ENCODE results near the gene ACY1.
"Not testable (repeated sequence)": the region's sequence is repeated elsewhere in the genome, so short reads cannot be mapped to it uniquely, and the experiment has no call there.

ACY1 gene

GRCh38 chr3:52024765-52025452 lies 41.6 kb downstream of the ACY1 start:
- no peak overlapping the region for H3K27ac ChIP-seq (ENCODE audit: low read depth, low read length)
- H3K9me3 ChIP-seq (ENCODE audit: control insufficient read depth, insufficient read depth, low read depth, low read length): no peaks in the 10 kb centered on the region
- H3K4me1 ChIP-seq (ENCODE audit: control insufficient read depth, insufficient read depth, low read length): peaks cover 9% of the 10 kb centered on the region
- H3K27me3 ChIP-seq (ENCODE audit: control insufficient read depth, insufficient read depth, low read length): no peaks in the 10 kb centered on the region
- H3K9ac ChIP-seq (ENCODE audit: low read length): no peak overlapping the region
- no peak overlapping the region for H3K4me3 ChIP-seq (ENCODE audit: low read depth, low read length)
- H3K36me3 ChIP-seq (ENCODE audit: control insufficient read depth, insufficient read depth, low read length): no peaks in the 10 kb centered on the region

DNA sequence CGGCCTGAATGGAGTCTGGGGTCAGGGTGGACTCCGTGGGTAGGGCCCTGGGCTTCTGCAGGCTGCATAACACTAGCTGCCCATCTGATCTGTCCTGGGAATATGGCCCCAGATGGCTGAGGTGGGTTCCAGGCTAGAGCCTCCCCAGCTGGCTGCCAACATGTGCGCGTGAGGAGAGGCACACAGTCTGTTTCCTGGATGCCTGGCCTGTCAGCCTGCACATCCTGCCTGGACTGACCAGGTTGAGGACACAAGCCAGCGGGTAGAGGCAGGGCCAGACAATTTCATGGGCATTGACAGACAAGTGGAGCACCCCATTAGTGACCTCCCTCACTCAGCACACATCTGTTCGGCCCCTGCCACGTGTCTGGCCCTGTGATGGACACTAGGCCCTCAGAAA lies 42.1 kb downstream of the ACY1 start:
- no peaks in the 10 kb centered on the region for H3K36me3 ChIP-seq (ENCODE audit: control insufficient read depth, insufficient read depth, low read length)
- no peak overlapping the region for H3K27ac ChIP-seq (ENCODE audit: low read depth, low read length)
- H3K4me1 ChIP-seq (ENCODE audit: control insufficient read depth, insufficient read depth, low read length): peaks cover 9% of the 10 kb centered on the region
- H3K27me3 ChIP-seq (ENCODE audit: control insufficient read depth, insufficient read depth, low read length): no peaks in the 10 kb centered on the region
- no peak overlapping the region for H3K4me3 ChIP-seq (ENCODE audit: low read depth, low read length)
- H3K9me3 ChIP-seq (ENCODE audit: control insufficient read depth, insufficient read depth, low read depth, low read length): no peaks in the 10 kb centered on the region
- no peak overlapping the region for H3K9ac ChIP-seq (ENCODE audit: low read length)

GRCh38 chr3:52026041-52026440 lies 42.7 kb downstream of the ACY1 start:
- H3K4me1 ChIP-seq (ENCODE audit: control insufficient read depth, insufficient read depth, low read length): peaks cover 9% of the 10 kb centered on the region
- no peak overlapping the region for H3K27ac ChIP-seq (ENCODE audit: low read depth, low read length)

DNA sequence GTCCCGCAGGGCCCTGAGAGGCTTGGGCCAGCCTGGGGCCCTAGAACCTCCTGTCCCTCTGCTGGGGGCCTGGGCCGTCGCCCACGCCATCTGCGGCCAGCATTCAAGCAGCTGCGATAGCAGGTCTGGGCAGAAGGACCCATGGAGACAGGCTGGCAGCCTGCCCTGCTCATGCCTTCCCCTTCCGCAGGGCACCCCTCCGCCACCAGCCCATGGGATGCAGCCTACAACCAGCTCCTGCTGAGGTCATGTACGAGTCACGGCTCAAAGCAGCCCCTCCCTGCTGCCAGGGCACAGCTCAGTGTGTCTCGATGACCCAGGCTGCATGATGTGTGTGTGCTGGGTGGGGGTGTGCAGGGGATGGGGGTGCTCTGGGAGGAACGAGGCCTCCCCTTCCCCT lies 45.2 kb downstream of the ACY1 start:
- H3K9ac ChIP-seq (ENCODE audit: low read length): no peak overlapping the region
- no peaks in the 10 kb centered on the region for H3K36me3 ChIP-seq (ENCODE audit: control insufficient read depth, insufficient read depth, low read length)
- H3K4me3 ChIP-seq (ENCODE audit: low read depth, low read length): no peak overlapping the region
- H3K4me1 ChIP-seq (ENCODE audit: control insufficient read depth, insufficient read depth, low read length): no peaks in the 10 kb centered on the region; the same call in 1 of the 2 replicates
- H3K9me3 ChIP-seq (ENCODE audit: control insufficient read depth, insufficient read depth, low read depth, low read length): no peaks in the 10 kb centered on the region
- H3K27ac ChIP-seq (ENCODE audit: low read depth, low read length): no peak overlapping the region
- H3K27me3 ChIP-seq (ENCODE audit: control insufficient read depth, insufficient read depth, low read length): no peaks in the 10 kb centered on the region

More at GRCh38 chr3:52026041-52026440, 42.7 kb downstream of the ACY1 start:
- no peak overlapping the region for H3K9ac ChIP-seq (ENCODE audit: low read length)
- H3K27me3 ChIP-seq (ENCODE audit: control insufficient read depth, insufficient read depth, low read length): no peaks in the 10 kb centered on the region
- no peaks in the 10 kb centered on the region for H3K36me3 ChIP-seq (ENCODE audit: control insufficient read depth, insufficient read depth, low read length)
- no peaks in the 10 kb centered on the region for H3K9me3 ChIP-seq (ENCODE audit: control insufficient read depth, insufficient read depth, low read depth, low read length)
- no peak overlapping the region for H3K4me3 ChIP-seq (ENCODE audit: low read depth, low read length)

GRCh38 chr3:52029053-52029452 lies 45.7 kb downstream of the ACY1 start:
- no peaks in the 10 kb centered on the region for H3K27me3 ChIP-seq (ENCODE audit: control insufficient read depth, insufficient read depth, low read length)
- no peak overlapping the region for H3K27ac ChIP-seq (ENCODE audit: low read depth, low read length)
- no peak overlapping the region for H3K9ac ChIP-seq (ENCODE audit: low read length)
- no peak overlapping the region for H3K4me3 ChIP-seq (ENCODE audit: low read depth, low read length)
- no peaks in the 10 kb centered on the region; the same call in 1 of the 2 replicates for H3K4me1 ChIP-seq (ENCODE audit: control insufficient read depth, insufficient read depth, low read length)
- H3K9me3 ChIP-seq (ENCODE audit: control insufficient read depth, insufficient read depth, low read depth, low read length): no peaks in the 10 kb centered on the region
- no peaks in the 10 kb centered on the region for H3K36me3 ChIP-seq (ENCODE audit: control insufficient read depth, insufficient read depth, low read length)

DNA sequence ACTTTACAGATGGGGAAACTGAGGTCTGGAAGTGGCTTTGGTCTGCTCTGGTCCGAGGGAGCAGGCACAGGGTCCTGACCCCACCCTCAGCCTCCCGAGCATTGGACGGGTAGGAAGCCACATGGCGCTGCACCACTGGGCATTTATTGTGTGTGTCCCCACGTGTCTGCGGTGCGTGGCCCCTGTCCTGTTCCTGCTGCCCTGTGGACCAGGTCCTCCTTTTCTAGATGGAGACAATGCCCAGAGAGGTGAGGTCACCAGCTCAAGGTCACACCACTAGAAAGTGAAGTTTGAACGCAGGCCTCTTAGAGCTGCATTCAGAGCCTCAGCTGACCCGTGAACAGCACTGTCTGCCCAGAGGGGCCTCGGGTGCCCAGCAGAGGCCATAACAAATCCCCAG lies 46.2 kb downstream of the ACY1 start:
- no peak overlapping the region for H3K9ac ChIP-seq (ENCODE audit: low read length)
- no peak overlapping the region for H3K4me3 ChIP-seq (ENCODE audit: low read depth, low read length)
- no peaks in the 10 kb centered on the region for H3K9me3 ChIP-seq (ENCODE audit: control insufficient read depth, insufficient read depth, low read depth, low read length)
- H3K27me3 ChIP-seq (ENCODE audit: control insufficient read depth, insufficient read depth, low read length): no peaks in the 10 kb centered on the region
- no peaks in the 10 kb centered on the region; the same call in 1 of the 2 replicates for H3K4me1 ChIP-seq (ENCODE audit: control insufficient read depth, insufficient read depth, low read length)
- H3K36me3 ChIP-seq (ENCODE audit: control insufficient read depth, insufficient read depth, low read length): no peaks in the 10 kb centered on the region
- no peak overlapping the region for H3K27ac ChIP-seq (ENCODE audit: low read depth, low read length)

GRCh38 chr3:52030714-52031310 lies 47.5 kb downstream of the ACY1 start:
- Histone ChIP-seq H3K9me3 (ENCODE audit: control insufficient read depth, insufficient read depth, low read depth, low read length) (no peaks in the 10 kb centered on the region), H3K4me1 (ENCODE audit: control insufficient read depth, insufficient read depth, low read length) (no peaks in the 10 kb centered on the region; the same call in 1 of the 2 replicates), H3K36me3 (ENCODE audit: control insufficient read depth, insufficient read depth, low read length) (no peaks in the 10 kb centered on the region), H3K9ac (ENCODE audit: low read length) (no peak overlapping the region), H3K27me3 (ENCODE audit: control insufficient read depth, insufficient read depth, low read length) (no peaks in the 10 kb centered on the region), H3K27ac (ENCODE audit: low read depth, low read length) (no peak overlapping the region), H3K4me3 (ENCODE audit: low read depth, low read length) (no peak overlapping the region)

DNA sequence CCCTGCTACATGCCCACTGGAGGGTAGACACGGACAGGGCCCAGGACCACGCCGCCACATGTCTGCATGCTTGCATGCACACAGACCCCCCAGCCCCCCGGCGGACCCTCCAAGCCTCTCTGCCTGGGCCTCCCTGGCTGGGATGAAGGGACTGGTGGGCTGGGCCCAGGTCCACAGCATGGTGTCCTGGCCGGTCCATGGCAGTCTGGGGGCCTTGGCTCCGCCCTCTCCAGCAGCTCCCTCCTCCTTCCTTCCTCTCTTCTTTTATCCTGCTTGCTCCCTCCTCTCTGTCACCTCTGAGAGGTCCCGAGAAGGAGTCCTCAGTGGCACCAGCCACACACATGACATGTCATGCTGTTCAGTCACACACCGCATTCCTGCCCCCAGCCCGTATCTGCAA lies 48.6 kb downstream of the ACY1 start:
- Histone ChIP-seq H3K27me3 (ENCODE audit: control insufficient read depth, insufficient read depth, low read length) (no peaks in the 10 kb centered on the region), H3K36me3 (ENCODE audit: control insufficient read depth, insufficient read depth, low read length) (no peaks in the 10 kb centered on the region)

DNA sequence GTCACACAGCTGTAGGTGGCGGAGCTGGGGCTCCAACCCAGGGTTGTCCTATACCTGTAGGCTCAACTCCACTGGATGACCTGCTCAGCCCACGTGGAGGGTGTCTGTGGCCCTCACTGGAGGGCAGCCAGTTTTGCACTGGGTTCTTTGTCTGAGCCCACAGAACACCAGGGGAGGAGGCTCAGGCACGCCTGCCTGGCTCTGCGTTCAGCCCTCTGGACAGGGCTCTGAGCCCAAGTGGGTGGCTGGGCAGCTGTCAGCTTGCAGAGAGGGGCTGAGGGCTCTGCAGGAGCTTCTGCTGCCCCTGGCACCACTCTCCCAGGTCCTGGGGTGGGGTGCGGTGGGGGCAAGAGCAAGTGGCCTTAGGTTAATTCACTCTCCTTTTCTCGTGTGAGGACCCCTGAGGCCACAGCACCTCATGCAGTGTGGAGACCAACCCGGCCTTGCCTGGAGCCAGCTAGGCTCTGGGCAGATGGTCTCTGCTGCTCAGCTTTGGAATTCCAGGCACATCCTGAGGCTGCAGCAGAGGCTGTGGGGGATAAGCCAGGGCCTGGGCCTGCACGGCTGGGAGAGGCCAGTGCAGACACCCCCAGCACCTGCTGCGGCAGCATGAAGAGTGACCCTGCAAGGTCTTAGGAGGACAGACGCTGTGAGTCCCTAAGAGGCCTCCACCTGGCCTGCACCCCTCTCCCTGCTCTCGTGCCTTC lies 49.5 kb downstream of the ACY1 start:
- no peak overlapping the region for H3K4me3 ChIP-seq (ENCODE audit: low read depth, low read length)
- no peak overlapping the region for H3K9ac ChIP-seq (ENCODE audit: low read length)
- no peaks in the 10 kb centered on the region; the same call in 1 of the 2 replicates for H3K4me1 ChIP-seq (ENCODE audit: control insufficient read depth, insufficient read depth, low read length)
- no peaks in the 10 kb centered on the region for H3K36me3 ChIP-seq (ENCODE audit: control insufficient read depth, insufficient read depth, low read length)
- H3K27me3 ChIP-seq (ENCODE audit: control insufficient read depth, insufficient read depth, low read length): no peaks in the 10 kb centered on the region
- no peak overlapping the region for H3K27ac ChIP-seq (ENCODE audit: low read depth, low read length)
- H3K9me3 ChIP-seq (ENCODE audit: control insufficient read depth, insufficient read depth, low read depth, low read length): no peaks in the 10 kb centered on the region

More for the DNA sequence above, 48.6 kb downstream of the ACY1 start:
- H3K27ac ChIP-seq (ENCODE audit: low read depth, low read length): no peak overlapping the region
- H3K4me3 ChIP-seq (ENCODE audit: low read depth, low read length): no peak overlapping the region
- no peaks in the 10 kb centered on the region; the same call in 1 of the 2 replicates for H3K4me1 ChIP-seq (ENCODE audit: control insufficient read depth, insufficient read depth, low read length)
- H3K9ac ChIP-seq (ENCODE audit: low read length): no peak overlapping the region
- H3K9me3 ChIP-seq (ENCODE audit: control insufficient read depth, insufficient read depth, low read depth, low read length): no peaks in the 10 kb centered on the region

GRCh38 chr3:52033748-52034147 lies 50.4 kb downstream of the ACY1 start:
- not testable (repeated sequence) for H3K9ac ChIP-seq (ENCODE audit: low read length); H3K27me3 ChIP-seq (ENCODE audit: control insufficient read depth, insufficient read depth, low read length); H3K27ac ChIP-seq (ENCODE audit: low read depth, low read length); H3K36me3 ChIP-seq (ENCODE audit: control insufficient read depth, insufficient read depth, low read length); H3K4me3 ChIP-seq (ENCODE audit: low read depth, low read length); H3K4me1 ChIP-seq (ENCODE audit: control insufficient read depth, insufficient read depth, low read length); H3K9me3 ChIP-seq (ENCODE audit: control insufficient read depth, insufficient read depth, low read depth, low read length)

GRCh38 chr3:52034212-52034611 lies 50.9 kb downstream of the ACY1 start:
- Histone ChIP-seq H3K4me1 (ENCODE audit: control insufficient read depth, insufficient read depth, low read length) (no peaks in the 10 kb centered on the region; the same call in 1 of the 2 replicates), H3K27ac (ENCODE audit: low read depth, low read length) (no peak overlapping the region), H3K9me3 (ENCODE audit: control insufficient read depth, insufficient read depth, low read depth, low read length) (no peaks in the 10 kb centered on the region)

More at GRCh38 chr3:52034212-52034611, 50.9 kb downstream of the ACY1 start:
- Histone ChIP-seq H3K4me3 (ENCODE audit: low read depth, low read length) (no peak overlapping the region), H3K36me3 (ENCODE audit: control insufficient read depth, insufficient read depth, low read length) (no peaks in the 10 kb centered on the region), H3K27me3 (ENCODE audit: control insufficient read depth, insufficient read depth, low read length) (no peaks in the 10 kb centered on the region), H3K9ac (ENCODE audit: low read length) (no peak overlapping the region)

Measured in HUES6 (cell line).